ENCODE data around the gene CDC42BPB.

Gene CDC42BPB

GRCh38 chr14:102969901-102970300, 87.4 kb downstream of the CDC42BPB start:
- no peaks in the 10 kb centered on the region for H3K27me3 Mint-ChIP-seq
- ATAC-seq, result no peak
- H3K4me1 Mint-ChIP-seq, result no peaks in the 10 kb centered on the region
- no peaks in the 10 kb centered on the region for H3K9me3 Mint-ChIP-seq
- peaks cover 71% of the 10 kb centered on the region for H3K36me3 Mint-ChIP-seq
- no peak overlapping the region for H3K4me3 Mint-ChIP-seq
- no peak overlapping the region for H3K27ac Mint-ChIP-seq

GRCh38 chr14:102969060-102969791, 88.1 kb downstream of the CDC42BPB start:
- Mint-ChIP-seq H3K4me3 (no peak overlapping the region), H3K9me3 (no peaks in the 10 kb centered on the region), H3K27ac (no peak overlapping the region), H3K36me3 (peaks cover 64% of the 10 kb centered on the region), H3K4me1 (no peaks in the 10 kb centered on the region), H3K27me3 (no peaks in the 10 kb centered on the region)
- no peak for ATAC-seq

DNA sequence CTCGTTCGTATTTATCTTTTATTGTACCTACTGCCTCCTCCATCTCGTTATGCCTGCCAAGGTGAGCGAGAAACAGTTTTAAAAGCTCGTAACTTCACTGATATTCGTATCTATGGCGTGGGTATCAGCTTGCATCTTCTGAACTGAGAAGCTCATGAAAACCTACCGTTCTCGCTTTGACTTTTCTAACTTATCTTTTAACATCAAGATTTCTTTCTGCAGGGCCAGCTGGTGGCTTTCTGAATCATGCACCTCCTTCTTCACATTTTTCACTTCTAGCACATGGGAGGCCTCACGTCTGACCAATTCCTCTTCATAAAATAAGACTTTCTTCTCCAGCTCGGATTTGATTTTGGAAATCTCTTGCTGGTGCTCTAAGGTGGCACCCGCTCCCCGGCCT, 89.0 kb downstream of the CDC42BPB start:
- H3K4me3 Mint-ChIP-seq, result no peak overlapping the region
- H3K4me1 Mint-ChIP-seq, result no peaks in the 10 kb centered on the region
- ATAC-seq, result no peak
- H3K27me3 Mint-ChIP-seq, result no peaks in the 10 kb centered on the region
- H3K27ac Mint-ChIP-seq, result no peak overlapping the region
- peaks cover 62% of the 10 kb centered on the region for H3K36me3 Mint-ChIP-seq
- H3K9me3 Mint-ChIP-seq, result no peaks in the 10 kb centered on the region

DNA sequence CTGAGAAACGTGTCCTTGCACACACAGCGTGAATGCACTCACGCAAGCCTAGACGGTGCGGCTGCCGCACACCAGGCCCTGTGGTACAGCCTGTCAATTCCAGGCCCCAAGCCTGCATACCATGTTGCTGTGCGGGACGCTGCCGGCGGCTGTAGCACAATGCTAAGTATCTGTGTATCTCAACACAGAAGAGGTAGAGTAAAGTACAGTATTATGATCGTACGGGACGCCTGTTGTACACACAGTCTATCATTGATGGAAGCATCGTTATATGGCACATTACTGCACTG, 89.9 kb downstream of the CDC42BPB start:
- H3K27me3 Mint-ChIP-seq, result no peaks in the 10 kb centered on the region
- peaks cover 69% of the 10 kb centered on the region for H3K36me3 Mint-ChIP-seq

GRCh38 chr14:102966681-102967505, 90.5 kb downstream of the CDC42BPB start:
- Mint-ChIP-seq H3K27ac (no peak overlapping the region), H3K4me3 (no peak overlapping the region), H3K27me3 (no peaks in the 10 kb centered on the region), H3K9me3 (no peaks in the 10 kb centered on the region), H3K36me3 (peaks cover 72% of the 10 kb centered on the region), H3K4me1 (no peaks in the 10 kb centered on the region)
- no peak for ATAC-seq

More for the DNA sequence above, 89.9 kb downstream of the CDC42BPB start:
- H3K4me3 Mint-ChIP-seq, result no peak overlapping the region
- no peak overlapping the region for H3K27ac Mint-ChIP-seq
- no peaks in the 10 kb centered on the region for H3K9me3 Mint-ChIP-seq
- no peak for ATAC-seq
- H3K4me1 Mint-ChIP-seq, result no peaks in the 10 kb centered on the region

GRCh38 chr14:102965971-102966655, 91.2 kb downstream of the CDC42BPB start:
- Mint-ChIP-seq H3K36me3 (peaks cover 68% of the 10 kb centered on the region), H3K27ac (no peak overlapping the region)
- no peak for ATAC-seq

GRCh38 chr14:102965282-102965681, 92.1 kb downstream of the CDC42BPB start:
- Mint-ChIP-seq H3K27me3 (no peaks in the 10 kb centered on the region), H3K4me3 (no peak overlapping the region), H3K9me3 (no peaks in the 10 kb centered on the region), H3K4me1 (no peaks in the 10 kb centered on the region), H3K36me3 (peaks cover 62% of the 10 kb centered on the region), H3K27ac (no peak overlapping the region)
- ATAC-seq, result no peak

More at GRCh38 chr14:102965971-102966655, 91.2 kb downstream of the CDC42BPB start:
- no peaks in the 10 kb centered on the region for H3K9me3 Mint-ChIP-seq
- no peaks in the 10 kb centered on the region for H3K27me3 Mint-ChIP-seq
- H3K4me1 Mint-ChIP-seq, result no peaks in the 10 kb centered on the region
- no peak overlapping the region for H3K4me3 Mint-ChIP-seq

GRCh38 chr14:102964152-102964730, 93.1 kb downstream of the CDC42BPB start:
- Mint-ChIP-seq H3K4me1 (no peaks in the 10 kb centered on the region), H3K27me3 (no peaks in the 10 kb centered on the region), H3K4me3 (no peak overlapping the region), H3K27ac (no peak overlapping the region), H3K9me3 (no peaks in the 10 kb centered on the region), H3K36me3 (peaks cover 67% of the 10 kb centered on the region)
- ATAC-seq, result no peak

DNA sequence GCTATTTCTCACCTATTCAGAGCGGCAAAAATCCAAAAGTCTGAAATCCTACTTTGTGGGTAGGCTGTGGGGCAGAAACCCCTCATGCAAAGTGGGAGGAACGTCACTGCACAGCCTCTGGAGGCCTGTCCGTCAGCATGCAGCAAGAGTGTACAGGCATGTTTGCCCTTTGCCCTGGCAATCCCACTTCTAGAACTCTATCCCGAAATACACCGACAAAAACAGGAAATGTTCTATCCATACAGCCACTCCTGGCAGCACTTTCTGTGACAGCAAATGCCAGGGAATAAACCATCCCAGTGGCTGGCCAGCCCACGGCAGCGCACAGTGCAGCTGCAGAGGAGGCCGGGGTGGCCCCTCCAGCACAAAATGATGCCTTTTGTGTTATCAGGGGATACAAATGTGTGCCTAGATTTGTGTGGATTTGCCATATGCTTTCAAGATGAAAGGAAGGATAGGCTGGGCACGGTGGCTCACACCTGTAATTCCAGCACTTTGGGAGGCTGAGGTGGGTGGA, 95.2 kb downstream of the CDC42BPB start:
- ATAC-seq, result no peak
- H3K9me3 Mint-ChIP-seq, result no peaks in the 10 kb centered on the region
- no peak overlapping the region for H3K4me3 Mint-ChIP-seq
- no peaks in the 10 kb centered on the region for H3K27me3 Mint-ChIP-seq
- no peak overlapping the region for H3K27ac Mint-ChIP-seq
- H3K36me3 Mint-ChIP-seq, result peaks cover 63% of the 10 kb centered on the region
- H3K4me1 Mint-ChIP-seq, result no peaks in the 10 kb centered on the region

DNA sequence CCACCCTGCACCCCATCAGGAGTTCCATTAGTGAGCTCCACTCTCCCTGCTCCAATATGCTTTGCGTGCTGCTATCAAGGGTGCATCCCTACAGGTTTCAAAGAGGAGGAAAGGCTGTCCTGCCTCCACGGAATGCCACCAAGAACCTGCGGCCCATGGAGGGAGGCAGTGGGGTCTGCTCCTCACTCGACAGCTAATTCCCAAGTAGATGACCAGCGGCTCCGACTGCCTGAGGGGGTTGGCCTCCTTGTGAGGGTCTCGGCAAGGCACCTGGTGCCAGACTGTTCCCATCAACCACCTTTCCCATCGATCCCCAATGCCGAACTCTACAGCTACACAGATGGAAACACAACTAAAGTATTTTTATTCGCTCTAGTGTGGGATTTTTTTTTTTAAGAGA, 98.9 kb downstream of the CDC42BPB start:
- H3K27me3 Mint-ChIP-seq, result no peaks in the 10 kb centered on the region
- no peaks in the 10 kb centered on the region for H3K9me3 Mint-ChIP-seq
- H3K27ac Mint-ChIP-seq, result no peak overlapping the region
- H3K4me3 Mint-ChIP-seq, result no peak overlapping the region
- H3K36me3 Mint-ChIP-seq, result peaks cover 74% of the 10 kb centered on the region
- no peaks in the 10 kb centered on the region for H3K4me1 Mint-ChIP-seq
- no peak for ATAC-seq

- Mint-ChIP-seq H3K27me3 (no peaks in the 10 kb centered on the region), H3K4me1 (no peaks in the 10 kb centered on the region), H3K9me3 (no peaks in the 10 kb centered on the region), H3K27ac (no peak overlapping the region), H3K4me3 (no peak overlapping the region), H3K36me3 (peaks cover 75% of the 10 kb centered on the region)
- ATAC-seq, result no peak
These were observed 100.1 kb downstream of the CDC42BPB start for GRCh38 chr14:102957222-102957621.

DNA sequence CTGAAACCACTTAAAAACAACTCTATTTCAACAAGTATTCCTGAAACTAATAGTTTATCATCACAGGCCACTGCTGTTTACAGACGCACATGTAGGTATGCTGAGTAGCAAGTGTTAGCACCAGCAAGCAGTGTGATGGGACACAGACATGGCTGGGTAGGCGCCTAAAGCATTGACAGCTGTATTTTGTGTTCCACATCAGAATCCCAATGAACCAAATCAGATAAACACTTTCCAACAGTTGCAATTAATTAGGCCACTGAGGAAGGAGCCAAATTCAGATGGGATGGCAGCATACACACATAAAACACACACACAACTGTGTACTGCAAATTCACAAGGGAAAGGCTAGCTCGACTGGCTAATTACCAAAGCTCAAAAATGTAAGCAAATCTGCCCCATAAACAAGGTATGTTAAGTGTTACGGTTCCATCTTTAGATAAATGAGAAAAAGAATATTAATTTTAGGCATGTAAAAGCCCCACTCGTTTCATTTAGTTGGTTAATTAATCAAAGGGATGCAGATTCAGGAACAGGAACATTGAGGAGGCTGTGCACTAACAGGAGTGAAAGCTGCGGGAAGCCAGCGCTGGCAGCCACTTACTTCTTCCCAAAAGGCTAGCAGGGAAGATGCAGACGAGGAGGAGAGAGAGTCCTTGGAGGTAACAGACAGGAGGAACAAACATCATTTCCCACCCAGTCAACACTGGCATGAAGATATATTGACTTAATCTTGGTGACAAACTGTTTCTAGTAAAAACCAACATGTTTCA, 101.5 kb downstream of the CDC42BPB start:
- Mint-ChIP-seq H3K4me3 (no peak overlapping the region), H3K4me1 (no peaks in the 10 kb centered on the region), H3K36me3 (peaks cover 79% of the 10 kb centered on the region), H3K27ac (no peak overlapping the region), H3K27me3 (no peaks in the 10 kb centered on the region), H3K9me3 (no peaks in the 10 kb centered on the region)
- no peak for ATAC-seq

- H3K36me3 Mint-ChIP-seq, result peaks cover 81% of the 10 kb centered on the region
- H3K4me1 Mint-ChIP-seq, result peaks cover 9% of the 10 kb centered on the region
- ATAC-seq, result no peak
- no peaks in the 10 kb centered on the region for H3K9me3 Mint-ChIP-seq
- no peak overlapping the region for H3K27ac Mint-ChIP-seq
- H3K27me3 Mint-ChIP-seq, result no peaks in the 10 kb centered on the region
- no peak overlapping the region for H3K4me3 Mint-ChIP-seq
These were observed 103.1 kb downstream of the CDC42BPB start for GRCh38 chr14:102954081-102954789.

GRCh38 chr14:102953100-102953499, 104.2 kb downstream of the CDC42BPB start:
- H3K9me3 Mint-ChIP-seq, result no peaks in the 10 kb centered on the region
- H3K4me1 Mint-ChIP-seq, result peaks cover 16% of the 10 kb centered on the region
- no peak for ATAC-seq
- no peaks in the 10 kb centered on the region for H3K27me3 Mint-ChIP-seq
- H3K36me3 Mint-ChIP-seq, result peaks cover 79% of the 10 kb centered on the region
- no peak overlapping the region for H3K4me3 Mint-ChIP-seq
- no peak overlapping the region for H3K27ac Mint-ChIP-seq

All from stimulated activated memory B cell treated with anti-CD40 and anti-IgM and Interleukin-4, amounts not matched to agents 10 μg/mL and 1 μg/mL and 100 μg/mL, for 72 hours (primary cell).